Dermis blood vessel endothelial cell (primary cell): ENCODE measurements around the gene SCLY. TPM values are rescaled to one million over a fixed set of nuclear protein-coding genes. Genes with fewer than 3 reads are reported as not detected.

Source experiments
- DNase-seq: peaks from one replicate; pipeline ENCODE4 v3.0.0; 2010
- total RNA-seq: library from RNA; depleted of rRNA; stranded (reverse); fragments of >200 nt; gene quantifications from 2 replicates; pipeline ENCODE4 v1.2.3, GENCODE V29; 2014

SCLY gene
- total RNA-seq, 1 donor from 2014 or later: 15.1 TPM

DNA sequence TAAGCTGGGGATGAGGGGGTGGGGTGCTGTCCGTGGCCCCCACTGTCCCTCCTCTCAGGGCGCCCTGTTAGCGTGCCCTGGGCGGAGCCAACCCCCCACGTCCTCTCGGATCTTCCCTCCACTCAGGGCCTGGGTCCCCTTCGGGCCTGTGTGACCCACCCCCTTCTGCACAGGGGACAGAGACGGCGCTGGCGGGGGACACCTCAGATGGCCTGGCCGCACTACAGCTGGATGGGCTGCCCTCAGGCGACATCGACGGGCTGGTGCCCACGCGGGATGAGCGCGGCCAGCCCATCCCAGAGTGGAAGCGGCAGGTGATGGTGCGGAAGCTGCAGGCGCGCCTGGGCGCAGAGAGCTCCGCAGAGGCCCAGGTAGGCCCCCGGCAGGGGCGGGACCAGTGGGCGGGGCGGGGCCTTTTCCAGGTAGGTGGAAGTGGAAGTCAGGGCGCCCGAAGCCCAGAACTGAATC is 67.8 kb downstream of the SCLY start:
- no peak for DNase-seq

DNA sequence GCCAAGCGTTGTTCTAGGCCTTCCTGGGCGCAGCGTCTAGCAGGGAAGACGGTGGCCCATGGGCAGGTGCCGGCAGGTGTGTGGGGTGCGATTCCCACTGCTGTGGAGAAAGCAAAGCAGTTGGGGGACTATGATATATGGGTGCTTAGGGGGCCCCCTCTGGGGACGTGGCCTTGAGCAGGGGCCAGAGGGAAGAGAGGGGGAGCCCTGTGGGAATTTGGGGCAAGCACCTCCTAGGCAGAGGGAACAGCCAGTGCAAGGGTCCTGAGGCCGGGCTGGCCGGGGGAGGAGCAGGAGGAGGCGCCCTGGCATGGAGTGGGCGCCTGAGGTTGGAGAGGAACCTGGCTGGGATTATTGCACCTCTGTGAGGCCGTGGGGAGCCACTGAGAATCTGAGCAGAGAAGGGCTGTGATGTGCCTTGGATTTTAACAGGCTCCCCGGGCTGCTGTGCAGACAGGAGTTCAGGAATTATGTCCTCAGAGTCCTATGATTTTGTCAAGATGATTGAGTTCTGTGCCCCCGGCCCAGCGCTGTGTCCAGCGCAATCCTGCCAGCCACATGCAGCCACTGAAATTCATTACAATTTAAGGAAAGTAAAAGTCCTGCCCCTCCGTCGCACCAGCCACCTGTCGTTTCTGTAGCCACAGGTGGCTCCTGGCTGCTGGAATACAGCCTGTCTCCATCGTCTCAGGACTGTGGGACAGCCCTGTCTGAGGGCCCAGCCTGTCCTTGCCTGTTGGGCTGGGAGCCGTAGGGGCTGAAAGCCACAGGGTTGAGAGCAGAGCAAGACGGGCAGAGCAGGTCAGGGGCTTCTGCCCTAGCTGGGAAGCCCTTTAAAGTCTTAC is 68.6 kb downstream of the SCLY start:
- no peak for DNase-seq

DNA sequence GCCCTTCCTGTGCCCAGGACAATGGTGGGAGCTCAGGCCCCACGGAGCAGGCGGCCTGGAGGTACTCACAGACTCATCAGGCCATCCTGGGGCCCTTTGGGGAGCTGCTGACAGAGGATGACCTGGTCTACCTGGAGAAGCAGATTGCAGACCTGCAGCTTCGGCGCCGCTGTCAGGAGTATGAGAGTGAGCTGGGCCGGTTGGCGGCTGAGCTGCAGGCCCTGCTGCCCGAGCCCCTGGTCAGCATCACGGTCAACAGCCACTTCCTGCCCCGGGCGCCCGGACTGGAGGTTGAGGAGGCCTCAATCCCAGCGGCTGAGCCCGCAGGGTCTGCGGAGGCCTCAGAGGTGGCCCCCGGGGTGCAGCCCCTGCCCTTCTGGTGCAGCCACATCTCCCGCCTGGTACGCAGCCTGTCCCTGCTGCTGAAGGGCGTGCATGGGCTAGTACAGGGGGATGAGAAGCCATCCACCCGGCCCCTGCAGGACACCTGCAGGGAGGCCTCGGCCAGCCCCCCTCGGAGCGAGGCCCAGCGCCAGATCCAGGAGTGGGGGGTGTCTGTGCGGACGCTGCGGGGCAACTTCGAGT is 69.4 kb downstream of the SCLY start:
- DNase-seq: no peak

DNA sequence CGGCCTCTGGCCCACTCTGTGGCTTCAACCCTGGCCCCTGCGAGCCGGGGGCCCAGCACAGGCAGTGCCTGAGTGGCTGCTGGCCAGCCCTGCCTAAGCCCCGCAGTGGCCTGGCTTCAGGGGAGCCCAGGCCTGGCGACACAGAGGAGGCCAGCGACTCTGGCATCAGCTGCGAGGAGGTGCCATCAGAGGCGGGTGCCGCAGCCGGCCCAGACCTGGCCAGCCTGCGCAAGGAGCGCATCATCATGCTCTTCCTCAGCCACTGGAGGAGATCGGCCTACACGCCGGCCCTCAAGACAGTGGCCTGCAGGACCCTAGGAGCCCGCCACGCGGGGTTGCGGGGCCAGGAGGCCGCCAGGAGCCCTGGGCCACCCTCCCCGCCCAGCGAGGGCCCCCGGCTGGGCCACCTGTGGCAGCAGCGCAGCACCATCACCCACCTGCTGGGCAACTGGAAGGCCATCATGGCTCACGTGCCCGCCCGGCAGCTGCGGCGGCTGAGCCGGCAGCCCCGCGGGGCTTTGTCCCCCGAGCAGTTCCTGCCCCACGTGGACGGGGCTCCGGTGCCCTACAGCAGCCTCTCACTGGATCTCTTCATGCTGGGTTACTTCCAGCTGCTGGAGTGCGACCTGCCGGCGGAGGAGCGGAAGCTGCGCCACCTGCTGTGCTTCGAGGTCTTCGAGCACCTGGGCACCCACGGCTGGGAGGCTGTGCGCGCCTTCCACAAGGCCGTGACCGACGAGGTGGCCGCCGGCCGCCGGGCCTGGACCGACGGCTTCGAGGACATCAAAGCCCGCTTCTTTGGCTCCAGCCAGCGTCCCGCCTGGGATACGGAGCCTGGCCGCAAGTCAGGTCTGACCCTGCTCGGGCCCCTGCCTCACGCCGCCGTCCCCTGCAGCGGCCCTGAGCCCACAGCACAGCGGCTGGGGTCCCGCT is 70.2 kb downstream of the SCLY start:
- no peak for DNase-seq

DNA sequence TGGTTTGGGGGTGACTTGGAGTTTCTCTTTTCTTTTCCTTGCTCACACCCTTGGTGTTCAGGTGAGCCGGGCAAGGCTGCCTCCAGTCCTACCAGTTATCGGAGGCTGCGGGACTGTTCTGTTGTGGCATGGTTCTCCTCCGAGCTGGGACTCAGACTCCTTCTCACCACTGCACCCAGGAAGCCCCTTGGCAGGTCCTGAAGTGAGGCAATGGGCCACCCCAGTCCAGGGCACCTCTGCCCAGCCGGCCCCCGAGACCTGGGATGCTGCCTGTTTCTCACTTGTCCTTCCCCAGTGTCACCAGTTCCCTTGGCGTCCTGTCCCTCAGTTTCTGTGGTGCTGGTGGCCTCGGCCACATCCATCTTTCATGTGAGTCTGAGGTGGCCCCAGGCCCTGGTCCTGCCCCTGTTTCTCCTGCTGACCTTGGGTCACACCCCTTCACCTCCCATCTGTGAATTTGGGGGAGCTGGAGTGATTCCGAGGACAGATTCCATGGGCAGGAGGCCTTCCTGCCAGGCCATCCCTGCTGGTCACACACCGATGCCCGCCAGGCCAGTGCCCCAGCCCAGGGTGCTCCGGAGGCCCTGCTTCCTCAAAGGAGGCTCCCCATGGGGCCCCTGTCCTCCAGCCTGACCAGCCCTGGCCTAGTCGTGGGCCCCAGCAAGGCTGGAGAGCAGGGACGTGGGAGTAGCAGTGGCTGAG is 71.1 kb downstream of the SCLY start:
- DNase-seq: no peak

DNA sequence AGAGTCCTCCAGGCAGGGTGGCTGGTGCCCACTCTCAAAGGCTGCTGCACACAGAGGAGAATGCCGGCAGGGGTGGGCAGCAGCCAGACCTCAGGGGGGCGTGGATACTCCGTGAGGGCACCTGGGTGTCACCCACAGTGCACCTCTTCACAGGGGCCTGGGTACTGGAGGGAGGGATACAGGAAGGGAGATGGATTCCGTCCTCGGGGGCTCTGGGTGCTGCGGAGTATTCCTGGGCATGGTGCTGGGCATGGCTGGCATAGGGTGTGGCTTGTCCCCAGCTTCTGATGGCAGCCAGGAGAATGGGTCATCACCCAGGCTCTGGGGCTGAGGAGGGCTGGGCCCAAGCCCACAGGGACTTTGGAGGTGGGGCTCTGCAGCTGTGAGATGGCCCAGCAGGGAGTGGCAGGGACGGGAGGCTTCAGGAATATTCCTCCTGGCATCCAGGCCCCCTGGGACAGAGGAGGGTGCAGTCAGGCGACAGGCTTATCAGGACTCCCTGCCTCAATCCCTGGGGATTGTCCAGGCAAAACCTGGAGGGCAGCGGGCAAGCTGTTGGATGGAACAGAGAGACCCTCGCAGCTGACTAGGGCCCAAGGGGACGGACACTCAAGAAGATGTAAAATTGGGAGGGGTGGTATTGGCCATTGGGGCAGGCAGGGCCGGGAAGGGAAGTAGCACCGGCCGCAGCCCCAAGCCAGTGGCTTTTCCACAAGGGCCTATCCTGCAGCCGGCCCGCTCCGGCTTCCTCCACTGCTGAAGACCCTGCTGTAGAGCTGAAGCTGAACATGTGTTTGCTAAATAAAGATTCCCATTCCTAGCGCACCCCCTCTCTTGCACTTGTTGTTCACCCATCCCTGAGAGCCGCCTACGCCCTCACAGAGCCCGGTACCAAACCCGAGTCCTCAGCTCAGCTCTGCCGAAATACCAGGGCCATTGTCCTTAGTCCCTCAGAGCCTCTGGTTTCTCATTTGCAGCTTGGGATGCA is 72.0 kb downstream of the SCLY start:
- DNase-seq: no peak

DNA sequence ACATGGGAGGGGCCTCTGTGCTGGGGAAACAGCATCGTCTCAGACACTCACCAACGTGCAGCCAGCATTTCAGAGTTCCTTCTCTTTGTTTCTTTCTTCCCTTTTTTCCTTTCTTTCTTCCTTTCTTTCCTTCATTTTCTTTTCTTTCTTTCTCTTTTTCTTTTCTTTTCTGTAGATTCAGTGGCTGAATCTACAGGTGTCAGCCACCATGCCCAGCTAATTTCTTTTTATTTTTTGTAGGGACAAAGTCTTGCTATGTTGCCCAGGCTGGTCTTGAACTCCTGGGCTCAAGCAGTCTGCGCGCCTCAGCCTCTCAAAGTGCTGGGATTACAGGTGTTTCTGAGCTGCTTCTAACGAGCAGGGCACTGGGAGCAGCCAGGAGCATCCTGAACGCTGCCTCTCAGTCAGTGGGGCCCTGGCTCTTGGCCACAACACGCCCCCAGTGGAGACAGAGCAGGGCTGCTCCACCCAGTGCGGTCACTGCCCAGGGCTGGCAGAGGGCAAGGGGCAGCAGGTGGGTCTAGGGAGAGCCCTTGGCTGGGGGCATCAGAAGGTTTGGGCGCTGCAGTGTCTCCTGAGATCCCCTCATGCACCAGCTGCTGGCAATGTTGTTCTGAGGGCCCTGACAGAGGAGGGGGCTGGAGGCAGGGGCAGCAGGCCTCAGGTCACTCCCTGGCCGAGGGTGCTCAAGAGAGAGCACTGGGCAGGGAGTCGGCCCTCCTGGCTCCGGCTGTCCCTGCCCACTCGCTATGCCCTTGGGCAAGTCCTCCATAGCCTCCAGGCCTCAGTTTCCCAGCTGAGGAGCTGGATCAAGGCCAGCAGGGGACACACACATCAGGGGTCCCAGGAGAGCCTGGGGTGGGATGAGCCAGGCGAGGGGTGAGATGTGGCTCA is 72.9 kb downstream of the SCLY start:
- no peak for DNase-seq

DNA sequence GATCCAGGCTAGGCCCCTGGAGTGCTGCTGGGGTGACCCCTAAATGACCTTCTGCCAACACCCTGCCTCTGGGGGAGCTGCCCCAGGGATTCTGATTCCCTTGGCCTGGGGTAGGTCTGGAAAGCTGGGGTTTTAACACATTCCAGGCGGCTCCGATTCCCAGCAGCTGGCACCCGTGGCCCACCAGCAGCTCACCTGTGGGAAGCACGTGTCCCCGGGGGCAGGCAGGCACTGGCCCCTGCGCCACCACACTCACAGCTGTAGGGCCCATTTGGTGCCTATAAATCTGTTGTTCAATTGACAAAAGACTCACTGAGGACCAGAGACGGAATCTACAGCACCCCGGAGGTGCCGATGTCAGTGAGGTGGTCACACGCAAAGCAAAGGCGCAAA is 73.6 kb downstream of the SCLY start:
- no peak for DNase-seq

DNA sequence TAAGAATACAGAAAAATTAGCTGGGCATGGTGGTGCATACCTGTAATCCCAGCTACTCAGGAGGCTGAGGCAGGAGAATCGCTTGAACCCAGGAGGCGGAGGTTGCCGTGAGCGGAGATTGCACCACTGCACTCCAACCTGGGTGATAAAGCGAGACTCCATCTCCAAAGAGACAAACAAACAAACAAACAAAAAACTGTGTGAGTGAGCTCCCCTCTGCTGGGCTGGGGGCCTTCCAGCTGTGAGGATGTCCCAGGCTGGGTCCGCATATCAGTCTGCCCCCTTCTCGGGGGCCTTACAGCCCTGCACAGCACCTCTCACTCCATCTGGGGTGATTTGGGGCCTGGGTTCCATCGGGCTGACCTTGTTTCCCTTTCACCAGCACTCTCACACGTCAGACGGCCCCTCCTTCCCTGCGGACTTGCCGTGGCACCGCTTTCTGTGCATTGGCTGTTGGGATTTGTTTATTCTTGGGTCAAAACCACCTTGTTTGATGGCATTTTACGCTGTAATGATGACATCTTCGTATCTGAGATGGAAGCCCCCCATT is 74.9 kb downstream of the SCLY start:
- DNase-seq: no peak

DNA sequence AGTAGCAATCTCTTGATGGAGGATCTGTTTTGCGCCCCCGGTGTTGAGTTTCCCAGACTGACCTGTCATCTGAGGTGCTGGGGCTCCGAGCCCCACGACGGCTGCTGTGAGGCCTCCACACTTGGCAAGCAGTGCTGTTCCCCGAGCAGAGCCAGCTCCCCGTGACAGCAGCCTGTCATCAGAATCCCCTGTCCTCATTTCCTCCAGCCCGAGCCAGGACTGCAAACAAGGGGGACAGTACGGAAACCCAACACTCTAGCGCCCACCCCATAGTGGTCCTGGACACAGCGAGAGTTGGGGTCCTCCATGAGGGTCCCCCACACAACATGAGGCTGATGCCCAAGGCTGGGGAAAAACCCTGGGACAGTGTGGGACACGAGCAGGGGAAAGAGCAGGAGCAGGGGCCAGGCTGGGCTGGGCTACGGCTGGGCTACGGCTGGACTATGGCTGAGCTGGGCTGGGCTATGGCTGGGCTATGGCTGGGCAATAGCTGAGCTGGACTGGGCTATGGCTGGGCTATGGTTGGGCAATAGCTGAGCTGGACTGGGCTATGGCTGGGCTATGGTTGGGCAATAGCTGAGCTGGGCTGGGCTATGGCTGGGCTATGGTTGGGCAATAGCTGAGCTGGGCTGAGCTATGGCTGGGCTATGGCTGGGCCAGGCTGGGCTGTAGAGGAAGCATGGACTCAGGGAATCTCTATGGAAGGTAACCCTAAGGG is 76.2 kb downstream of the SCLY start:
- DNase-seq: peak; percentile 15

DNA sequence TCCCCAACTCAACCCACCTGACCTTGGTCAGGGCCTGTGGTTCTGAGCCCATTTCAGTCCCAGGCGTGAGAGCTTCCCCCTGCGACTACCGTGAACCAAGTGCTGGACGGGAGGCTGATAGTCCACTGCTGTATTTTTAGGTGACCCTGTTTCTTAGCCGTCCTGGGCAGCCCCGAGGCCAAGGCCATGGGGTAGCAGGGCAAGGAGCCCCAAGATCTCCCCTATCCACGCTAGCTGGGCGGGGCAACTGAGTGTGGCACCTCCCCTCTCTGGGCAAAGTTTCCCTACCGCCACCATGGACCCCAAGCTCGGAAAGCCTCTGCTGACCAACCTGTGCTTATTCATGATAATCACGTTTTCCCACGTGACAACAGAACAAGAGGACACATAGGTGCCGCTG is 77.1 kb downstream of the SCLY start:
- no peak for DNase-seq

DNA sequence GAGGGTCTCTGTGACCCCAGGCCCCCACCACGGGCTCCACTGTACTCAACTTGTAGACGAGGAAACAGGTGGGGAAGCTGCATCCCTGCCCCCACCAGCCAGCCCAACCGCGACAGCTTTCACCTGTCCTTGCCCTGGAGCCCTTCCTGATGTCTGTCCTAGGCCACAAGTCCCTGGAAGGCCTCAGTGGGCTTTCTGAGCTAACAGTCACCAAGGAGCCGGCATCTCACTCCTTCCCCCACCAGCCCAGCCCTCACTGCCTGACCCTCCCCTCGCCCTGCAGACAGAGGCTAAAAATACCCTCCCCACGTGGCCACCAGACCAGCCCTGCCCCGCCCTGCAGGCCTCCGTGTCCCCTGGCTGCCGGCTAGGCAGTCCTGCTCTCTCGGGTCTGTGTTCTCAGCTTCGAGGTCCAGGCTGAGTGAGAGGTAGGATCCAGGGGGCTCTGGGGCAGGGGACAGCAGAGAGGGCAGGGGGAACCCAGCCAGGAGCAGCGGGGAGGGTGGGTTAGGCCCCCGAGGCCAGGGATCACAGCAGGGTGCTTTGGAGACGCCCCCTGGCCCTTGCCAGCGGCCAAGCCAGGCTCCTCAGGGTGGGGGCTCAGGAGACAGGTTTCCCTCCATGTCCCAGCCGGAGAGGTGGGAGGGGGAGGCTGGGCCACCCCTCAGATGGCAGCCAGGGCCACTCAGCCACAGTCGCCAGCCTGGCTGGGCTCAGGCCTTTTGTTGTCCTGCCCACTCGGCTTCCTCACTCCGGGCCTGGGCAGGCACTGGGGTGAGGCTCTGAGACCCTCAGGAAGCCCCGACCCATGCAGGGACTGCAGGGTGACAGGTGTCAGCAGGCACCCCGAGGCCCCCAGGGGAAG is 77.8 kb downstream of the SCLY start, which contains the start of gene KLHL30:
TSS of gene KLHL30 (plus strand) at position 338 of the 865 bp plus-strand sequence. CDS start 2,087 bp downstream, outside the sequence.
- no peak for DNase-seq

DNA sequence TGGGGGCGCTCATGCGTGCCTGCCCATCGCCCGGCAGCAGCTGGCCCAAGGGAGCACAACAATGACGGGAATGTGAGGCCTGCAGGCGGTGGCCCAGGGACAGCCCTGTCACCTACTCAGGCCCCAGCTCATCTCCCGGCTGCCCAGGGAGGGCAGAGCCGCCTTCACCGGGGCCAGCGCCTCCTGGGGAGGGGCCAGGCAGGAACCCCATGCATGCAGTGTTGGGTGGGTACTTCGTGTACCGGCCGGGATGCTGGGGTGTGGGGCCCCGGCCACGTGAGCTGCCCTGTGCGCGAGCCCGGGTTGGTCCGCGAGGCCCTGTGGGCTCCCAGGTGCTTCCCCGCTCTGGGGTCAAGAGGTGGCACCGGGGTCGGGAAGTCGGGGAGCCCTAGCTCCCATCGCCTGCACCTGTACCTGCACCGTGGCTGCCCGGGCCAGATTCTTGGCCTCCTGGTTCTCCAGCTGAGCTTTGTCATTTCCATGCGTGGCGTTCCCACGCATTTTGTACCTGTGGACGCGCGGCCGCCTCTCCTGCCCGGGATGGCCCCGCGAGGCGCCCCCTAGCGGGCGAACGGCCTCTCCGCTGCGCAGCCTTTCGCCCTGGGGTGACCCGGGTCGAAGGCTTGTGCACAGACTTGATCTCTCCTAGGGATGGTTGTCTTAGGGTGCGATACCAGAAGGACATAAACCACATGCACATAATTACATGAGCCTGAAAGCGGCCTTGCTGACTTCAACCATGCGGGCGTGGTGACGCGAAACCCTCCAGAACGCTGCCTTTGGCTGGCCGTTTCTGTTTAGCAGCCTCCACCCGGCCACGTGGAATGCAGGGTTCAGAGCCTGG is 78.6 kb downstream of the SCLY start:
- peak; percentile 35 for DNase-seq

DNA sequence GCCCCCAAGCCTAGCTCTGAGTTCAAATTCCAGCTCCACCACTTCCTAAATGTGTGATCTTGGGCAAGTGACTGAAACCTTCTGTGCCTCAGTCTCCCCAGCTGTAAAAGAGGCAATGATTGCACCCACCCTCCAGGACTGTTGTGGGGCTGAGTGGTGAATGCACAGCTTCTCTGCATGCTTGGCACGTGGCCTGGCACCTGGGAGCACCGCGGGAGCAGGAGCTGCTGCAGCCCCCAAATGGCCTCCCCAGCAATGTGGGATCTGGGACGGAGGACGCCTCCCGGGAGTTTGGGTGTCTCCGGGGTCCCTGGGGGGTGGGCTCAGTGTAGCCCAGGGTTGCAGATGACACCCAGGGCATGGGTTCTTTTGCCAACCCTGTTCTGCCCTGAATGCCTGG is 79.2 kb downstream of the SCLY start:
- DNase-seq: no peak

DNA sequence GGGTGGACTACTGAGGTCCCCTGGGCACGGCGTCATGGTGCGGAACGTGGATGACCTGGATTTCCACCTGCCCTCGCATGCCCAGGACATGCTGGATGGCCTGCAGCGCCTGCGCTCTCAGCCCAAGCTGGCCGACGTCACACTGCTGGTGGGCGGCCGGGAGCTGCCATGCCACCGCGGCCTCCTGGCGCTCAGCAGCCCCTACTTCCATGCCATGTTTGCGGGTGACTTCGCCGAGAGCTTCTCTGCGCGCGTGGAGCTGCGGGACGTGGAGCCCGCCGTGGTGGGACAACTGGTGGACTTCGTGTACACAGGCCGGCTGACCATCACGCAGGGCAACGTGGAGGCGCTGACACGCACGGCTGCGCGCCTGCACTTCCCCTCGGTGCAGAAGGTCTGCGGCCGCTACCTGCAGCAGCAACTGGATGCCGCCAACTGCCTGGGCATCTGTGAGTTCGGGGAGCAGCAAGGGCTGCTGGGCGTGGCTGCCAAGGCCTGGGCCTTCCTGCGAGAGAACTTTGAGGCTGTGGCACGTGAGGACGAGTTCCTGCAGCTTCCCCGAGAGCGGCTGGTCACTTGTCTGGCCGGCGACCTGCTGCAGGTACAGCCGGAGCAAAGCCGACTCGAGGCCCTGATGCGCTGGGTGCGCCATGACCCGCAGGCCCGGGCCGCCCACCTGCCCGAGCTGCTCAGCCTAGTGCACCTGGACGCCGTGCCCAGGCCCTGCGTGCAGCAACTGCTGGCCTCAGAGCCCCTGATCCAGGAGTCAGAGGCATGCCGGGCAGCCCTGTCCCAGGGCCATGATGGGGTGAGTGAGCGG is 80.1 kb downstream of the SCLY start:
- no peak for DNase-seq
